ENCODE data around the gene STK32B. TPM values are rescaled to one million over a fixed set of nuclear protein-coding genes. Genes with fewer than 3 reads are reported as not detected.

Gene STK32B
- total and polyA plus RNA-seq, 2 donors (not counting 3 experiments of a cell fraction or from before 2014, with no cell fraction given): 5.6 to 7.8 TPM

GRCh38 chr4:5463936-5464650, 412.8 kb downstream of the STK32B start:
- H3K79me2 ChIP-seq (ENCODE audit: control insufficient read depth, insufficient read depth, low read length): no peaks in the 10 kb centered on the region
- CTCF ChIA-PET: no interaction called here
- no peaks in the 10 kb centered on the region for H3K4me1 ChIP-seq (ENCODE audit: control insufficient read depth, extremely low read depth, insufficient read depth, low read length)
- FAIRE-seq: no peak
- no peaks in the 10 kb centered on the region for H3K27me3 ChIP-seq (ENCODE audit: control insufficient read depth in 2 of 2, insufficient read depth in 2 of 2, low read length in 2 of 2)
- H4K20me1 ChIP-seq (replicated peaks; ENCODE audit: control insufficient read depth, extremely low read depth, insufficient read depth, low read length): no peaks in the 10 kb centered on the region
- H3K9me1 ChIP-seq (replicated peaks; ENCODE audit: control insufficient read depth, extremely low read depth, insufficient read depth, low read length): no peaks in the 10 kb centered on the region
- POLR2A ChIA-PET: no interaction called here
- dilution Hi-C loops (cut with MboI; ENCODE audit: extremely low pct_ligation_motif_present, low sequenced_read_pairs): no loop called here
- intact Hi-C loops (cut with micrococcal nuclease): no loop called here
- no peaks in the 10 kb centered on the region for H3K36me3 ChIP-seq (ENCODE audit: control insufficient read depth in 2 of 2, extremely low read depth in 1 of 2, insufficient read depth in 2 of 2, low read length in 2 of 2)
- H3K4me3 ChIP-seq (replicated peaks in 1 of 3; ENCODE audit: insufficient read depth in 1 of 3, low read depth in 1 of 3, low read length in 3 of 3): no peak overlapping the region
- TF ChIP-seq FOS (IDR thresholded peaks at IDR 0.05; ENCODE audit: borderline replicate concordance, insufficient read depth, low read length) (no peak), MAX (IDR thresholded peaks at IDR 0.05; ENCODE audit: insufficient read depth, insufficient read length) (no peak), POLR2A (IDR thresholded peaks at IDR 0.05; ENCODE audit: low read depth, low read length) (no peak), MYC (IDR thresholded peaks at IDR 0.05; ENCODE audit: low read depth, low read length) (no peak), EZH2 (IDR thresholded peaks at IDR 0.05; ENCODE audit: borderline replicate concordance, low read depth, low read length, severe bottlenecking) (no peak), JUN (IDR thresholded peaks at IDR 0.05; ENCODE audit: borderline replicate concordance, insufficient read depth, insufficient read length, low read depth) (no peak), GATA2 (IDR thresholded peaks at IDR 0.05; ENCODE audit: insufficient read depth, insufficient read length, low read depth, low read length) (no peak), POLR2AphosphoS5 (IDR thresholded peaks at IDR 0.05; ENCODE audit: insufficient read depth, low read depth, low read length) (no peak), CTCF (IDR thresholded peaks at IDR 0.05; ENCODE audit: extremely low read depth in 1 of 2, insufficient read depth in 1 of 2, low read depth in 1 of 2, low read length in 2 of 2) (no peak)
- no peak overlapping the region for H3K27ac ChIP-seq (ENCODE audit: insufficient read depth, low read depth, low read length)
- DNase-seq (ENCODE audit: low read depth, low spot score): no peak
- no TSS peak for BruUV-seq (replicated peaks)
- H2AFZ ChIP-seq (ENCODE audit: low read depth, low read length): no peak overlapping the region
- H3K9me3 ChIP-seq (replicated peaks; ENCODE audit: control insufficient read depth, insufficient read depth, low read length): no peaks in the 10 kb centered on the region
- H3K9ac ChIP-seq (replicated peaks; ENCODE audit: extremely low read depth, insufficient read depth, low read length): no peak overlapping the region
- H3K4me2 ChIP-seq (ENCODE audit: insufficient read depth, low read length): no peak overlapping the region

All from endothelial cell of umbilical vein (primary cell).